Subcutaneous adipose tissue (tissue), 4 donors: ENCODE data around the gene HSF2BP. TPM values are rescaled to one million over a fixed set of nuclear protein-coding genes. Genes with fewer than 3 reads are reported as not detected.

Source experiments
- CTCF ChIP-seq: fragments of 450-650 bp; IDR thresholded peaks from one replicate; pipeline ENCODE4 v1.5.1; 2016; ENCODE audit warnings: low read depth, mild to moderate bottlenecking, control low read depth, antibody characterized with exemption, moderate library complexity
- total RNA-seq, 4 donors: library from RNA; depleted of rRNA; stranded (reverse); fragments of >200 nt; gene quantifications; one replicate each; pipeline ENCODE4 v1.1.0, GENCODE V29; 2016

The HSF2BP gene
- total RNA-seq, 4 donors from 2014 or later: 0.34 to 0.94 (median 0.44) TPM; not detected in 1

- TF ChIP-seq CTCF: no peak
These were observed 62.2 kb downstream of the HSF2BP start for GRCh38 chr21:43597052-43597451.

GRCh38 chr21:43596616-43597015 lies 62.7 kb downstream of the HSF2BP start:
- TF ChIP-seq CTCF: no peak

- no peak for TF ChIP-seq CTCF
These were observed 66.2 kb downstream of the HSF2BP start for GRCh38 chr21:43593078-43593477.

- TF ChIP-seq CTCF: no peak
These were observed 67.7 kb downstream of the HSF2BP start for GRCh38 chr21:43591571-43591970.

- TF ChIP-seq CTCF: no peak
These were observed 69.1 kb downstream of the HSF2BP start for GRCh38 chr21:43590194-43590593.

- no peak for TF ChIP-seq CTCF
These were observed 70.3 kb downstream of the HSF2BP start for GRCh38 chr21:43588957-43589356.

- TF ChIP-seq CTCF: no peak
These were observed 73.3 kb downstream of the HSF2BP start for GRCh38 chr21:43585924-43586413.
